ENCODE results near the gene SEMA6A. TPM values are rescaled to one million over a fixed set of nuclear protein-coding genes. Genes with fewer than 3 reads are reported as not detected.

Gene SEMA6A
- total RNA-seq, 4 donors from 2014 or later: 2.5 to 6.5 (median 2.7) TPM

DNA sequence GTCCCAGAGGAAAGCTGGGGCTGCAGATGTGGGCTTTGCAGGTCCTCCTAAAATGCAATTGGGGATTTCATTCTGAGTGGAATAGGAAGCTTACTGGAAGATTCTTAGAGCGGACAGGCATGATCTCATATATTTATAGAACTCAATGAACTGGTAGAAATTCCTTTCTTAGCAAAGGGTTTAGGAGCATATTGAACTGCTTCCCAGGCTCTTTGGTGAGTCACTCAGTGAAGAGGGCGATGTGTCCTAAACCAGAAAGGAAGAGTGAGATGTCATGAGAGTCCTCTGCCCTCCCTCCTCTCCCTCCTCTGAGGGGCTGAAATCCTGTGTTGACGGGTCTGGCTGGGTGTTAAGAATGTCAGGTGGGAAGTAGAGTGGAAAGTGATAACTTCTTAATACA lies 26.3 kb upstream of the SEMA6A start:
- H3K36me3 ChIP-seq: no peaks in the 10 kb centered on the region
- intact Hi-C loops (cut with DNase I; ENCODE audit: low total_unique reads): no loop called here
- H3K4me3 ChIP-seq: no peak overlapping the region
- no peaks in the 10 kb centered on the region for H3K9me3 ChIP-seq
- H3K27ac ChIP-seq: no peak overlapping the region
- no peaks in the 10 kb centered on the region for H3K4me1 ChIP-seq
- no peak for ATAC-seq
- in situ Hi-C loops (cut with MboI; ENCODE audit: low sequenced_read_pairs in 4 of 4): no loop called here
- TF ChIP-seq, protein P1, sequence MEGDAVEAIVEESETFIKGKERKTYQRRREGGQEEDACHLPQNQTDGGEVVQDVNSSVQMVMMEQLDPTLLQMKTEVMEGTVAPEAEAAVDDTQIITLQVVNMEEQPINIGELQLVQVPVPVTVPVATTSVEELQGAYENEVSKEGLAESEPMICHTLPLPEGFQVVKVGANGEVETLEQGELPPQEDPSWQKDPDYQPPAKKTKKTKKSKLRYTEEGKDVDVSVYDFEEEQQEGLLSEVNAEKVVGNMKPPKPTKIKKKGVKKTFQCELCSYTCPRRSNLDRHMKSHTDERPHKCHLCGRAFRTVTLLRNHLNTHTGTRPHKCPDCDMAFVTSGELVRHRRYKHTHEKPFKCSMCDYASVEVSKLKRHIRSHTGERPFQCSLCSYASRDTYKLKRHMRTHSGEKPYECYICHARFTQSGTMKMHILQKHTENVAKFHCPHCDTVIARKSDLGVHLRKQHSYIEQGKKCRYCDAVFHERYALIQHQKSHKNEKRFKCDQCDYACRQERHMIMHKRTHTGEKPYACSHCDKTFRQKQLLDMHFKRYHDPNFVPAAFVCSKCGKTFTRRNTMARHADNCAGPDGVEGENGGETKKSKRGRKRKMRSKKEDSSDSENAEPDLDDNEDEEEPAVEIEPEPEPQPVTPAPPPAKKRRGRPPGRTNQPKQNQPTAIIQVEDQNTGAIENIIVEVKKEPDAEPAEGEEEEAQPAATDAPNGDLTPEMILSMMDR (IDR thresholded peaks at IDR 0.05 in 4 of 5, conservative IDR thresholded peaks at IDR 0.05 in 1 of 5): no peak
- no peak for TF ChIP-seq POLR2A (IDR thresholded peaks at IDR 0.05)
- H3K27me3 ChIP-seq: no peaks in the 10 kb centered on the region
- no peak for DNase-seq

DNA sequence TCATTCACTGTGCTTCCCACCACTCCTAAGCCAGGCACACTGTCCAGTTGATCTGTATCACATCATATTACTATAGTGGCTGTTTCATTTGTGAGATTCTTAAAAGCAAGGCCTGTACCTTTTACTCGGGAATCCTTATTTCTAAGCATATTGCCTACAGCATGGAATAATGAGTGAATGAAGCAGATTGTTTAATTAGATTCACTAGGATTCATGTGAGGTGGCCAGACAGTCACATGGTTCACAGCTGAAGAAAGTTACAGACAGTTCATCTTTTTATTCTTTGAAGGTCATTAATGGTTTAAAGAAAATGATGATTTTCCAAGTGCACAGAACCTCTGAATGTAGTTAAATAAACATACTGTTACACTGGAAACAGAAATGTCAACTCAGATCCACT lies 24.3 kb upstream of the SEMA6A start:
- intact Hi-C loops (cut with DNase I; ENCODE audit: low total_unique reads) (no loop called here), in situ Hi-C loops (cut with MboI; ENCODE audit: low sequenced_read_pairs in 4 of 4) (no loop called here)
- no peak for DNase-seq
- no peak for TF ChIP-seq POLR2A (IDR thresholded peaks at IDR 0.05)
- TF ChIP-seq, protein P1 (IDR thresholded peaks at IDR 0.05 in 4 of 5, conservative IDR thresholded peaks at IDR 0.05 in 1 of 5): no peak
- ATAC-seq: no peak
- Histone ChIP-seq H3K4me3 (no peak overlapping the region), H3K27ac (no peak overlapping the region), H3K27me3 (no peaks in the 10 kb centered on the region), H3K36me3 (no peaks in the 10 kb centered on the region), H3K9me3 (no peaks in the 10 kb centered on the region), H3K4me1 (no peaks in the 10 kb centered on the region)

DNA sequence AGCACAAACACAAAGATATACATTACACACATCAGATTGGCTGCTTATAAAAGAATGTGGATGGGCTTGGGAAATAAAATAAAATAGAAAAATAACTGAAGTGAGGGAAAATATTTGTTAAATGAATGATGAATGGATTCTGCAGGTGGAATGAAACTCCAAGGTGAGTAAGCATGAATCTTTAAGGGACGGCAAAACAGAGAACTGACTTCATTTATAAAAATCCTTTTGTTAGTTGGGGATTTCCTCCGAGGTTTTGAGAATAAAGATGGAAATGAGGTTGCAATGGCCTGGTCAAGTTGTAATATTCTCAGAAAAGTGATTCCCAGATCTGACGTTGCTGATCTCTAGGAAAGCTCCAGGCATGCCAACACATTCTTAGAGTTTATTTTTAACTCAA lies 20.9 kb upstream of the SEMA6A start:
- TF ChIP-seq, protein P1 (IDR thresholded peaks at IDR 0.05 in 4 of 5, conservative IDR thresholded peaks at IDR 0.05 in 1 of 5): no peak
- no peak for TF ChIP-seq POLR2A (IDR thresholded peaks at IDR 0.05)
- no peaks in the 10 kb centered on the region for H3K27me3 ChIP-seq
- intact Hi-C loops (cut with DNase I; ENCODE audit: low total_unique reads): no loop called here
- ATAC-seq (no peak), DNase-seq (no peak)
- H3K27ac ChIP-seq: no peak overlapping the region
- no peaks in the 10 kb centered on the region for H3K9me3 ChIP-seq
- H3K36me3 ChIP-seq: no peaks in the 10 kb centered on the region
- in situ Hi-C loops (cut with MboI; ENCODE audit: low sequenced_read_pairs in 4 of 4): no loop called here
- H3K4me3 ChIP-seq: no peak overlapping the region
- H3K4me1 ChIP-seq: no peaks in the 10 kb centered on the region

DNA sequence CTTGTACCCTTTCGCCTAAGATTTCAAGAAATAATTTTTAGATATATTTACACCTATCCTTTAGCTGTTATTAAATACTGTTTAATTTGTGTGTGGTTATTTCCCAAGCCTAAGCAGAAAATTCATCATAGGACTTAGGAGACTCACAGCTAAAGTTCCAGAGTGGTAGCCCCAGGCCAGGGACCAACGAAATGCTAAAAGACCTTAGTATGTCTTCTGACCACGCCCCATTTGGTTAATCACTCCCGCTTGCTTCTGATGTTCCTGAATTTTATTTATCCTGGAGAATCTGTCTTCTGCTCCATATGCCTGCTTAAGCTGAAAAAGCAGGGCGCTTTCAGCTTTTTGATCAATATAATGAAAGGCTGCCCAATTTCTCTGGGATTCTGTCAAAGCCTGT lies 18.7 kb upstream of the SEMA6A start:
- H3K27ac ChIP-seq: no peak overlapping the region
- ATAC-seq (no peak), DNase-seq (no peak)
- H3K4me1 ChIP-seq: no peaks in the 10 kb centered on the region
- no peaks in the 10 kb centered on the region for H3K27me3 ChIP-seq
- no peaks in the 10 kb centered on the region for H3K9me3 ChIP-seq
- intact Hi-C loops (cut with DNase I; ENCODE audit: low total_unique reads): no loop called here
- TF ChIP-seq, protein P1 (IDR thresholded peaks at IDR 0.05 in 4 of 5, conservative IDR thresholded peaks at IDR 0.05 in 1 of 5): no peak
- no peak for TF ChIP-seq POLR2A (IDR thresholded peaks at IDR 0.05)
- H3K36me3 ChIP-seq: no peaks in the 10 kb centered on the region
- no peak overlapping the region for H3K4me3 ChIP-seq
- in situ Hi-C loops (cut with MboI; ENCODE audit: low sequenced_read_pairs in 4 of 4): no loop called here

DNA sequence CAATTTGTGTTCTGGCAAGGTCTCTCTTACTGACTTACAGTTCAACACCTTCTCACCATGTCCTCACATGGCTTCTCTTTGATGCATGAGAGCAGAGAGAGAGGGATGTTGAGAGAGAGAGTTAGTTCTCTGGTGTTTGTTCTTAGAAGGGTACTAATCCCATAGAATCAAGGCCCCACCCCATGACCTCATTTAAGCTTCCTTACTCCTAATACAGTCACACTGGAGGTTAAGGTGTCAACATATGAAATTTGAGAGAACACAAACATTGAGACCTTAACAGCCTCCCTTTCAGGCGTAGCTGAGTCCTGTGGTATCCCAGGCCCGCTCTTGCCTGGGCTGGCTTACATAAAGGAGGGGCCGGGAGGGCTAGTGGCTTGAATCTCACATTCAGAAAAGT lies 10.6 kb upstream of the SEMA6A start:
- H3K36me3 ChIP-seq: no peaks in the 10 kb centered on the region
- ATAC-seq (no peak), DNase-seq (no peak)
- H3K4me3 ChIP-seq: no peak overlapping the region
- no peaks in the 10 kb centered on the region for H3K4me1 ChIP-seq
- H3K27ac ChIP-seq: no peak overlapping the region
- in situ Hi-C loops (cut with MboI; ENCODE audit: low sequenced_read_pairs in 4 of 4) (loop anchor here in 1 of 4 donors (10.0 kb wide), 1 partner anchor 360 kb away; no protein-coding TSS in a partner anchor), intact Hi-C loops (cut with DNase I; ENCODE audit: low total_unique reads) (no loop called here)
- TF ChIP-seq, protein P1 (IDR thresholded peaks at IDR 0.05 in 4 of 5, conservative IDR thresholded peaks at IDR 0.05 in 1 of 5): no peak
- TF ChIP-seq POLR2A (IDR thresholded peaks at IDR 0.05): no peak
- H3K27me3 ChIP-seq: no peaks in the 10 kb centered on the region
- no peaks in the 10 kb centered on the region for H3K9me3 ChIP-seq

All from gastrocnemius medialis (tissue), 4 donors.